Hepatocyte (in vitro differentiated cells): ENCODE measurements around the gene WAPL. TPM values are rescaled to one million over a fixed set of nuclear protein-coding genes. Genes with fewer than 3 reads are reported as not detected.

Experiments
- DNase-seq: peaks from one replicate; pipeline ENCODE4 v3.0.0-alpha.2; 2016; ENCODE audit warnings: low spot score
- H2AFZ ChIP-seq: fragments of 200-600 bp; sonication (generic); 2 replicates; pipeline ENCODE4 v1.6.0; 2016; ENCODE audit warnings: antibody characterized with exemption, mild to moderate bottlenecking
- H3K27ac ChIP-seq: fragments of 200-600 bp; sonication (generic); 2 replicates; pipeline ENCODE4 v1.5.1; 2016; ENCODE audit warnings: mild to moderate bottlenecking
- H3K27me3 ChIP-seq: fragments of 200-600 bp; sonication (generic); 2 replicates; pipeline ENCODE4 v1.6.1; 2016
- H3K36me3 ChIP-seq: fragments of 200-600 bp; sonication (generic); replicated peaks from 2 replicates; pipeline ENCODE4 v1.5.1; 2016; ENCODE audit warnings: low read depth; ENCODE audit not compliant: insufficient read depth
- H3K4me1 ChIP-seq: fragments of 200-600 bp; sonication (generic); 2 replicates; pipeline ENCODE4 v1.5.1; 2016; ENCODE audit warnings: mild to moderate bottlenecking, moderate library complexity; ENCODE audit not compliant: insufficient read depth
- H3K4me2 ChIP-seq: fragments of 200-600 bp; sonication (generic); 2 replicates; pipeline ENCODE4 v1.6.0; 2016
- H3K4me3 ChIP-seq: fragments of 200-600 bp; sonication (generic); 2 replicates; pipeline ENCODE4 v1.5.1; 2016; ENCODE audit warnings: mild to moderate bottlenecking
- H3K79me2 ChIP-seq: fragments of 200-600 bp; sonication (generic); 2 replicates; pipeline ENCODE4 v1.6.0; 2017; ENCODE audit warnings: mild to moderate bottlenecking
- H3K9me2 ChIP-seq: fragments of 200-600 bp; sonication (generic); replicated peaks from 2 replicates; pipeline ENCODE4 v1.6.0; 2017; ENCODE audit warnings: mild to moderate bottlenecking; ENCODE audit not compliant: insufficient read depth
- H3K9me3 ChIP-seq: fragments of 200-600 bp; sonication (generic); 2 replicates; pipeline ENCODE4 v1.5.1; 2016; ENCODE audit warnings: low read depth, mild to moderate bottlenecking
- H4K20me1 ChIP-seq: fragments of 200-600 bp; sonication (generic); 2 replicates; pipeline ENCODE4 v1.6.0; 2016; ENCODE audit warnings: mild to moderate bottlenecking; ENCODE audit not compliant: insufficient read depth, poor library complexity, severe bottlenecking
- CTCF ChIP-seq: fragments of 200-600 bp; sonication (generic); IDR thresholded peaks from 2 replicates; pipeline ENCODE4 v1.5.1; 2016; ENCODE audit warnings: antibody characterized with exemption, mild to moderate bottlenecking; ENCODE audit not compliant: poor library complexity
- EZH2 ChIP-seq: fragments of 200-600 bp; sonication (generic); IDR thresholded peaks from 2 replicates; pipeline ENCODE4 v1.6.1; 2016; ENCODE audit warnings: antibody characterized with exemption, mild to moderate bottlenecking, borderline replicate concordance
- EZH2phosphoT487 ChIP-seq: fragments of 200-600 bp; sonication (generic); IDR thresholded peaks from one replicate; pipeline ENCODE4 v1.6.1; 2018; ENCODE audit warnings: antibody characterized with exemption, mild to moderate bottlenecking, low read depth, moderate library complexity; ENCODE audit not compliant: unreplicated experiment, severe bottlenecking
- WGBS: methylation state at CpG from one replicate; pipeline ENCODE4 v1.1.6; 2016; ENCODE audit warnings: low lambda C conversion rate; ENCODE audit errors: missing lambda C conversion rate; 5-methylcytosine and 5-hydroxymethylcytosine counted together
- polyA plus RNA-seq: library from polyadenylated mRNA; unstranded; fragments of >200 nt; fragmentation: Nextera tagmentation; extraction: Ambion mirVana; gene quantifications from 2 replicates; pipeline ENCODE4 v1.2.1, GENCODE V29; 2016
- total RNA-seq: library from RNA; depleted of rRNA; stranded (reverse); fragments of >200 nt; gene quantifications from 2 replicates; pipeline ENCODE4 v1.2.3, GENCODE V29; 2014

WAPL gene
- total and polyA plus RNA-seq, 2 experiments from 2014 or later: 19.4 to 41.4 TPM

GRCh38 chr10:86451604-86451960 lies 70.0 kb downstream of the WAPL start:
- Histone ChIP-seq H2AFZ (no peak overlapping the region), H3K9me3 (no peaks in the 10 kb centered on the region), H3K27me3 (no peaks in the 10 kb centered on the region), H3K27ac (no peak overlapping the region), H3K4me3 (no peak overlapping the region), H3K79me2 (no peaks in the 10 kb centered on the region), H3K36me3 (no peaks in the 10 kb centered on the region), H3K4me1 (no peaks in the 10 kb centered on the region), H3K4me2 (no peak overlapping the region), H4K20me1 (no peaks in the 10 kb centered on the region), H3K9me2 (no peaks in the 10 kb centered on the region)
- 100% methylated on average over 4 of the region's 4 CpGs for WGBS
- TF ChIP-seq EZH2: no peak
- no peak for TF ChIP-seq EZH2phosphoT487
- TF ChIP-seq CTCF: no peak
- no peak for DNase-seq

- no peak overlapping the region for H3K4me2 ChIP-seq
- no peaks in the 10 kb centered on the region for H4K20me1 ChIP-seq
- H3K4me1 ChIP-seq: no peaks in the 10 kb centered on the region
- no peak overlapping the region for H3K27ac ChIP-seq
- H3K36me3 ChIP-seq: no peaks in the 10 kb centered on the region
- H2AFZ ChIP-seq: no peak overlapping the region
- H3K79me2 ChIP-seq: no peaks in the 10 kb centered on the region
- no peak for TF ChIP-seq EZH2phosphoT487
- TF ChIP-seq CTCF: no peak
- no peak for TF ChIP-seq EZH2
- no peak for DNase-seq
- 81% methylated on average over 7 of the region's 7 CpGs for WGBS
- H3K9me3 ChIP-seq: no peaks in the 10 kb centered on the region
- H3K9me2 ChIP-seq: no peaks in the 10 kb centered on the region
- no peaks in the 10 kb centered on the region for H3K27me3 ChIP-seq
- no peak overlapping the region for H3K4me3 ChIP-seq
Measured at GRCh38 chr10:86450806-86451603, 70.6 kb downstream of the WAPL start.

GRCh38 chr10:86449926-86450558 lies 71.5 kb downstream of the WAPL start:
- no peak overlapping the region for H2AFZ ChIP-seq
- H3K9me2 ChIP-seq: no peaks in the 10 kb centered on the region
- H4K20me1 ChIP-seq: no peaks in the 10 kb centered on the region
- no peaks in the 10 kb centered on the region for H3K9me3 ChIP-seq
- H3K4me2 ChIP-seq: no peak overlapping the region
- no peak for DNase-seq
- no peak overlapping the region for H3K4me3 ChIP-seq
- WGBS: 92% methylated on average over 7 of the region's 7 CpGs
- no peaks in the 10 kb centered on the region for H3K4me1 ChIP-seq
- no peaks in the 10 kb centered on the region for H3K79me2 ChIP-seq
- TF ChIP-seq EZH2: no peak
- no peak for TF ChIP-seq CTCF
- TF ChIP-seq EZH2phosphoT487: no peak
- no peak overlapping the region for H3K27ac ChIP-seq
- no peaks in the 10 kb centered on the region for H3K36me3 ChIP-seq
- H3K27me3 ChIP-seq: no peaks in the 10 kb centered on the region
